ENCODE data around the gene PSMA8. TPM values are rescaled to one million over a fixed set of nuclear protein-coding genes. Genes with fewer than 3 reads are reported as not detected.

Gene PSMA8
- total and polyA plus RNA-seq, 11 donors = 0.16 TPM; not detected in 10

DNA sequence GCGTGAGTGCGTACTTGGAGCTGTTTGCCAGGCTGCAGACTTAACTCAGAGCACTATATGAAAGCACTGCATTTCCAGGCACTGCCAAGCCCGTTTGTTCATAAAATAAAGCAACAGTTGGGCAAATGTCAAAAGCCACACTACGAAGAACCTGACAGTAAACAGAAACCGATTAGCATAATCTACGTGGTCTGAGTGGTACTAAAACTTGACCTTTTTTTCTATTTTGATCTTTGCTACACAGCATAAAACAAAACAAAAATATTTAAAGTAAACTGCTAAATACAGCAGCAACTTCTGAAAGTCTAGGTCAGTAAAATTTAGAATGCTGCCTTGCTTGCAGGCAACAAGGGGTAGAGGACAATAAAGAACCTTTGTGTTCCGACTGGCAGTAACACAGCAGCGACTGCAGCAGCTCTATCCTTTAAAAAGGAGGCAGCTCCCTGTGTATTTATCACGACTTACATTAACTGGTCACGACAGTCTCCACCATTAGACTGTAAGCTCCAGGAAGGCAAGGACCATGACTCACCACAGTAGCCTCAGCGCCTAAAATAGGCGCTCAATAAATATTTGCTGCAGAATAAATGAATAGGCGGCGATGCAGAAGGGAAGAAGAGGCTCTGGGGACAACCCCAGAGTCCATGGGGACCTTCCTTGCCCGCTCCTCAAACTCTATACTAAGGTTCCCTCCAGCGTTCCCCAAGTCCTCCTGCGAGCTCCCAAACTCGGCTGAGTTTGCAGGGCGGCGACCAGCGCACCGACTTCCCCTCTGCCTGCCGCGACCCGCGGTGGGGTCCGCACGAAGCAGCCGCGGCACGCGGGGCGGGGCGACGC is 44.2 kb upstream of the PSMA8 start:
- Histone ChIP-seq H3K27ac (peak overlapping the region; percentile 90 to 100 (median 98)), H3K4me3 (peak overlapping the region; percentile 63 to 99 (median 86)), H3K4me1 (peaks cover 2 to 43% (median 20%) of the 10 kb centered on the region in 12 donors), H3K36me3 (peaks cover 0 to 29% (median 26%) of the 10 kb centered on the region in 9 donors), H3K27me3 (no peaks in the 10 kb centered on the region), H3K9me3 (no peaks in the 10 kb centered on the region)
- intact Hi-C loops (cut with DNase I) = loop anchor here in 7 of 10 donors (1.0 to 10.0 kb wide), 7 partner anchors 55 to 568 kb away; partner anchors contain the start of gene TAF4B (in 6 of the 7)
- ATAC-seq (no peak), DNase-seq (no peak)
- 1 to 5% (median 3%) methylated on average over 15 to 35 of the region's 35 CpGs for WGBS, 4 donors
- no peak for TF ChIP-seq POLR2A (IDR thresholded peaks at IDR 0.05)
- TF ChIP-seq CTCF (IDR thresholded peaks at IDR 0.05) = no peak

- intact Hi-C loops (cut with DNase I) = loop anchor here in 7 of 10 donors (1.0 to 10.0 kb wide), 5 partner anchors 134 to 567 kb away; partner anchors contain the start of gene TAF4B (in 6 of the 7)
- ATAC-seq (peak; percentile 97 to 98 (median 98)), DNase-seq (peak; percentile 95 to 96 (median 96))
- H3K27ac ChIP-seq = peak within 1 kb of the TSS; percentile 90 to 100 (median 98)
- no peaks in the 10 kb centered on the region for H3K27me3 ChIP-seq
- H3K4me1 ChIP-seq = peaks cover 2 to 41% (median 20%) of the 10 kb centered on the region in 12 donors
- H3K4me3 ChIP-seq = peak within 1 kb of the TSS; percentile 63 to 99 (median 86)
- 0 to 1% (median 0%) methylated on average over 38 to 89 of the region's 89 CpGs for WGBS, 4 donors
- TF ChIP-seq POLR2A (IDR thresholded peaks at IDR 0.05) (peak in 1 of 2 donors; percentile 45), CTCF (IDR thresholded peaks at IDR 0.05) (peak in 2 of 12 donors; percentile 8 to 24)
- H3K36me3 ChIP-seq = peaks cover 0 to 20% (median 18%) of the 10 kb centered on the region in 9 donors
- H3K9me3 ChIP-seq = no peaks in the 10 kb centered on the region
Measured at GRCh38 chr18:26090130-26091046, 43.3 kb upstream of the PSMA8 start, which contains the start of gene SS18. TSS of gene SS18 (minus strand) at chr18:26090613. CDS start at chr18:26090569, 44 bp downstream.

DNA sequence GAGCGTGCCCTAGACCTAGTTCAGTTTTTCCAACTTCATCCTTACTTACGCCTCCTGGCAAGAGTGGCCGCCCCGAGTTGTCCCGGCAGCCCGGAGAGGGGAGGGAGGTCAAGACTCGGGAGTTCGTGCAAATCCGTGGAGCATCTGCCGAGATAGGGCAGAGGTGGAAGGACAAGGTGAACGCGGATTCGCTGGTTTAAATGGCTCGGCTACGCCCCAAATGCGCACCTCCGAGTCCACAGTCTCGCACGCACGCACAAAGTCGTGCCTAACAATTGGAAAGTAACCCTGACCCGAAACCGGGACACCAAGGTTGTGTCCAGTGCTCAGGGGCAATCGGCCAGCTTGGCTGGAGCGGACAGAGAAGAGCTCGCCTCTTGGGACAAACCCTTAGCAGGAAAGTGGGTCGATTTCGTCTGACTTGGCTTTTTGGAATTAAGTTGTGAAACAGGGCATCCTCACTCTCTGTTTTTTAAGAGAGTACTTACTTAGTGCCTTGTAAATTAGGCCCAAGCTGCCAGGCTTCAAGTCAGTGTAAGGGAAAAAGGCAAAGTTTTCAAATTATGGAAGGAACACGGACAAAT is 42.5 kb upstream of the PSMA8 start:
- Histone ChIP-seq H3K27me3 (no peaks in the 10 kb centered on the region), H3K27ac (peak overlapping the region; percentile 90 to 100 (median 98)), H3K9me3 (no peaks in the 10 kb centered on the region), H3K4me1 (peaks cover 2 to 38% (median 20%) of the 10 kb centered on the region in 12 donors), H3K4me3 (peak overlapping the region; percentile 63 to 99 (median 86)), H3K36me3 (peaks cover 0 to 13% (median 11%) of the 10 kb centered on the region in 9 donors)
- intact Hi-C loops (cut with DNase I) = loop anchor here in 6 of 10 donors (2.0 to 10.0 kb wide), 4 partner anchors 134 to 566 kb away; partner anchors contain the start of gene TAF4B (in 5 of the 6)
- 3 to 4% (median 3%) methylated on average over 29 of the region's 29 CpGs for WGBS, 4 donors
- TF ChIP-seq CTCF (IDR thresholded peaks at IDR 0.05) (no peak), POLR2A (IDR thresholded peaks at IDR 0.05) (peak in 1 of 2 donors; percentile 2)
- peak in 2 of 5 donors; percentile 77 to 81 for DNase-seq
- ATAC-seq = peak; percentile 18 to 48 (median 30)
